ENCODE results near the gene MCM5.
"Not testable (repeated sequence)": the region's sequence is repeated elsewhere in the genome, so short reads cannot be mapped to it uniquely, and the experiment has no call there.

The MCM5 gene

GRCh38 chr22:35379146-35379993 is 20.6 kb upstream of the MCM5 start:
- no peak for DNase-seq (ENCODE audit: low spot score)

- no peak for DNase-seq (ENCODE audit: low spot score)
These were observed 19.9 kb upstream of the MCM5 start for GRCh38 chr22:35380013-35380412.

GRCh38 chr22:35380537-35381423 is 19.2 kb upstream of the MCM5 start, which contains the start of gene HMOX1:
TSS of gene HMOX1 (plus strand) at chr22:35381096. CDS start at chr22:35381174, 78 bp downstream.
- peak; percentile 91 for DNase-seq (ENCODE audit: low spot score)

GRCh38 chr22:35381424-35382009 is 18.4 kb upstream of the MCM5 start:
- peak; percentile 19 for DNase-seq (ENCODE audit: low spot score)

GRCh38 chr22:35383679-35384071 is 16.3 kb upstream of the MCM5 start:
- DNase-seq (ENCODE audit: low spot score), result no peak

GRCh38 chr22:35384527-35384926 is 15.4 kb upstream of the MCM5 start:
- DNase-seq (ENCODE audit: low spot score), result no peak

- no peak for DNase-seq (ENCODE audit: low spot score)
These were observed 14.9 kb upstream of the MCM5 start for GRCh38 chr22:35384975-35385588.

- DNase-seq (ENCODE audit: low spot score), result no peak
These were observed 13.2 kb upstream of the MCM5 start for GRCh38 chr22:35386670-35387288.

- DNase-seq (ENCODE audit: low spot score), result no peak
These were observed 9.0 kb upstream of the MCM5 start for GRCh38 chr22:35390933-35391332.

GRCh38 chr22:35392357-35392756 is 7.6 kb upstream of the MCM5 start:
- no peak for DNase-seq (ENCODE audit: low spot score)

- DNase-seq (ENCODE audit: low spot score), result no peak
These were observed 6.6 kb upstream of the MCM5 start for GRCh38 chr22:35393116-35394010.

- no peak for DNase-seq (ENCODE audit: low spot score)
These were observed 6.0 kb upstream of the MCM5 start for GRCh38 chr22:35394011-35394312.

- DNase-seq (ENCODE audit: low spot score), result no peak
These were observed 5.0 kb upstream of the MCM5 start for GRCh38 chr22:35394810-35395563.

- DNase-seq (ENCODE audit: low spot score), result not testable (repeated sequence)
These were observed 3.3 kb upstream of the MCM5 start for GRCh38 chr22:35396622-35397021.

- DNase-seq (ENCODE audit: low spot score), result no peak
These were observed 2.6 kb upstream of the MCM5 start for GRCh38 chr22:35397095-35397904.

- DNase-seq (ENCODE audit: low spot score), result no peak
These were observed 1.4 kb upstream of the MCM5 start for GRCh38 chr22:35398591-35398973.

- DNase-seq (ENCODE audit: low spot score), result no peak
These were observed 744 bp upstream of the MCM5 start for GRCh38 chr22:35399114-35399677.

- no peak for DNase-seq (ENCODE audit: low spot score)
These were observed 506 bp downstream of the MCM5 start for GRCh38 chr22:35400501-35400790.

GRCh38 chr22:35401863-35402262 is 1.9 kb downstream of the MCM5 start:
- DNase-seq (ENCODE audit: low spot score), result no peak
